ENCODE measurements around the gene E2F6.

E2F6 gene

DNA sequence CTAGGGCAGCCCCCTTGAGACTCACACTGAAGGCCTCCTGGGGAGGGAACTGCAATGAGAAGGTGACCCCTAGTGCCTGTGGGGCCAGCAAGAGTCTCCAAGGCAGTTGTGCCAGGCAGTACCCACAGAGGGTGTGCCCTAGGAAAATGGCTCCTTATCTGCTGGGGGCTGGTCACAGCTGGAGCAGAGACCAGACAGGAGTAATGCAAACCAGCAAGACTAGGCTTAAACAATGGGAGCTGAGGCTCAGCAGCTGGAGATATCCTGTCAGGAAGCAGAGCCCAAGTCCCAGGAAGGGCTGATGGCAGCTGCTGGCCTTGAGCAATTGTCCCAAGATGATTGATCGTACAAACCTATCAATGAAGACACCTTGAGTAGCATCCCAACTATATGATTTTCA is 26.8 kb upstream of the E2F6 start:
- DNase-seq: no peak

- no peak for DNase-seq
Observed at GRCh38 chr2:11492244-11492643, 26.3 kb upstream of the E2F6 start.

DNA sequence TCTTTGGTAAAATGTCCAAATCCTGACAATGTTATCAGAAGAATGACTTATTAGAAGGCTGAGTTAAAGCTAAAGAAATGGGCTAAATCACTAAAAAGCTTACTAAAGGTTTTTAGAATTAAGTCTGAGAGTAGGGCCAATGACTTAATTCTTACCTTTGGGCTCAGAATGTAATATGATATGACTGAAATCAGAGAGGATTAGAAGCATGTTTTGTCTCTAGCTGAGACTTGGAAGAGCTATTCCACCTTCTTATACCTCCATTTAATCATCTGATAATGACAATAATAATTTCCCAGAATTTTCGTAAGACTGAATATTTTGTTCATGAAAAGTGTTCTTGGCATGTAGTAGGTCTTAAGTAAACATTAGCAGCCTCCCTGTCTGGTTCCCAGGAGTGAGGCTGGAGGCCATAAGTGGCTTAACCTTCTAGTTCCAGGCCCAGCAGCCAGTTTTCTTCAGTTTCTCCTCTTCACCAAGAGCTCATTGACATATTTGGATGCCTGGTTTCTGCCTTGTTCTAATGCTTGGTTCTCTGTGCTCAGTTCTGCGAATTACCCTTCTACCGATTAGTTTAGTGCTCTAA is 25.5 kb upstream of the E2F6 start:
- DNase-seq: no peak

GRCh38 chr2:11490194-11490593 is 24.2 kb upstream of the E2F6 start:
- no peak for DNase-seq

DNA sequence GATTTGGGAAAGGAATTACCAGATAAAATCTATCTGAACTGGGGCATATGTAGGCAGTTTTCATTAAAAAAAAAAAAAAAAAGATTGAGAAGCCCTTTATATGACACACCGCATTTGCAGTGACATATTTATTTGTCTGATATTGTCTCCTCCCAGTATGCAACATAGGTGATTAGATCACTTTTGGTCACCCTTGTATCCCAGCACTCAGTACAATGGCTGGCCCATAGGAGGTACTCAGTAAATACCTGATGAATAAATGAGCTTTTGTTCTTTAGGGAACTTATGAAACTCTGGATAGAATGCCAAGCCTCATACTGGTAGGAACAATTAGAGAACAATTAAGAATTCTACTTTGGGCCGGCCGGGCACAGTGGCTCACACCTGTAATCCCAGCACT is 22.8 kb upstream of the E2F6 start:
- DNase-seq: no peak

GRCh38 chr2:11483806-11484617 is 18.1 kb upstream of the E2F6 start:
- DNase-seq: no peak

DNA sequence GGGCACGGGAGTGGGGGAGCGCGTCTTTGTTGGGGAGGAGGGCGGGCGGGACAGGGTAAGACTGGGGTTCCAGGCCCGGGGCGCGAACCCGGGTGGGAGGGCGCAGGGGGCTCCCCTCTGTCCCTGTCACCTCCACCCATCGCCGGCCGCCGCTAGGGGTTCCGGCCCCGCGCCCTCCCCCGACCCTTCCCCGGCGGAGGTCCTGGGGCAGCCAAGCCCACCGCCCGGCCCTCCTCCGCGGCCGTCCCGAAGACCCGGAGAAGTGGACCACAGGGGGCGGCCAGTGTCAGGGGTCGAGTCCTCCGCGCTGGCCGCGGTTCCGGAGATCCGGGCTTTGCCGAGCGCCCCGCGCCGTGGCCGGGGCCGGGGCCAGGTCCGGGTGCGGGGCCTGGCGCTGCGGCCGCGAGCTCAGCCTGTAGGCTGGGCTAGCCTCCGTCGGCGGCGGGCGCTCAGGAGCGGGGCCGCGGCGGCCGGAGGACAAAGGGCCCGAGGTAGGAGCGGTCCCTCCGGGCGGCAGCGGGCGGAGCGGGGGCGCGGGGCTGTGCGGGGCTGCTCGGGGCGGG is 16.6 kb upstream of the E2F6 start:
- DNase-seq: no peak

DNA sequence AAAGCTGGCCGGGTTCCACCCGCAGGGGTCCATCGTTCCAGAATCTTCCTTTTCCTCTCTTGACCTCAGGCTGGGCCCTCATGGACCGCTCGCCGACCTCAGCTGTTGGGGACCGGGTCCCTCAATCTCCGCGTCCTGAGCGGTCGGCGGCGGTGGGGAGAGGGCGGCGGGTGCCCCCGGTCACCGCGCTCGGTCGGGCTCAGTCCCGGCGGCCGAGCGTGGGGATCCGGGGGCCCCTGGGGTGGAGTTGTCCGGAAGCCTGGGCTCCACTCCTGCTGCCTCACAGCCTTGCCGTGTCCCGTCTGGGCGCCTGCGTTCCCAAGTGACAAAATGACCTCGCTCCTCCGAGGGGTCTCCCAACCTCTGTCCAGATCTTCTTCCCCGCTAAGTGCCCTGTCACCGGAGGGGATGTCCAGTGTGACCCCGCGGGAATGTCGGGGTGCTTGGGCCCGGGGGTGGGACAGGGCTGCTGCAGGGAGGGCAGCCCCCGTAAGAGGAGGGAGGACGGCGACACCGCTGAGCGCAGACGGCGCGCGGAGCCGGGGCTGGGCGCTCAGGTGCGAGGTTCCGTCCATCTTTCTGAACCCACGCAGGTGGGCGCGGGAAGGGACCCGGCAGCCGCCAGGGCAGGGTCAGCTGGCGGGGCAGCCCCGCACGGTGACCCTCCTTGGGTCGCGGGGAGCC is 16.0 kb upstream of the E2F6 start:
- no peak for DNase-seq

DNA sequence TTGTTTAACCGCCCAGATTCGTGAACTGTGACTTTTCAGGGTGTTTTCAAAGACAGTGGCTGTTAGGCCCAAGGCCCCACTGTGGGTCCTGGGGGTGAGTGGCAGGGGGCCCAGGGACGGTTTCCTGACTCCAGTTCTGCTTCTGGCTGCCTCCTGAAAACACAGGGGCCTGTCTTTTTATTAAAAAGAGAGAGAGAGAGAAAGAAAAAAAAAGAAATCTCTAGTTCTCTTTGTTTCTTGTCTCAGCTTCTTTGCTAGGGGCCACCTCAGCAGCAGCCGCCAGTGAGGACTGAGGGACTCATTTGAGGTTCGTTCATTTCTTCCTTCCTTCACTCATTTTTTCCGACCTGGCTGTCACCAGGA is 15.4 kb upstream of the E2F6 start:
- DNase-seq: no peak

DNA sequence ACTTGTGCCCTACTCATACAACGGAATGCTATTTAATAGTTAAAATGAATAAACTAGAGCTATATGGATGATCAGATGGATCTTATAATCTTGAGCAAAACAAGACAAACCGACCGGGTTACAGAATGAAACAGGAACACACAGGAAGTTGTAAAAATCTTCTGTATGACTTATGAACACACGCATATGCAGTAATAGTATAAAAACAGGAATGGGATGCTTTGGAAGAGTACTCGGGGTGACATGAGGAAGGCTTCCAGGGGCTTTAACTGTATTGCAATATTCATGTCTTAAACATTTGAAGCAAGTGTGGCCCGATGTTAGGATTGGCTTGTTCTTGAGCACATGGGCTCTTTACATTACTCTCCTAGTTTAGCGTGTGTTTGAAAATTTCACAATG is 14.9 kb upstream of the E2F6 start:
- no peak for DNase-seq

DNA sequence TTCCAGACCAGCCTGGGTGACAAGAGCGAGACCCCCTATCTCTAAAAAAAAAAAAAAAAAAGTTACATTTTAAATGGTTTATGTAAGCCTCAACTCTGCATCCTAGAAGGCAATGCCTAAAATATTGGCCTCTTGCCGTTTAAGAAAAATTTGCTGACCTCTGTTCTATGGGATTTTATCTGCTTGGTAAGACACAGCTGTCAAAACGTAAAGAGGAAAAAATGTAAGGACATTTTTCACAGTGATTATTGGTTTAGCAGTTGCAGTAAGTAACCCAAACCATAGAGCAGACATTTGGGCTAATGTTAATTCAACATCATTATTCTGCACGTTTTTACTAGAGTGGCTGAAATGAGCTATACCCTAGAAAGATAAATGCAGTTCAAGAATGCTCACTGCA is 14.4 kb upstream of the E2F6 start:
- no peak for DNase-seq

- DNase-seq: no peak
Observed at GRCh38 chr2:11478899-11479605, 13.1 kb upstream of the E2F6 start.

DNA sequence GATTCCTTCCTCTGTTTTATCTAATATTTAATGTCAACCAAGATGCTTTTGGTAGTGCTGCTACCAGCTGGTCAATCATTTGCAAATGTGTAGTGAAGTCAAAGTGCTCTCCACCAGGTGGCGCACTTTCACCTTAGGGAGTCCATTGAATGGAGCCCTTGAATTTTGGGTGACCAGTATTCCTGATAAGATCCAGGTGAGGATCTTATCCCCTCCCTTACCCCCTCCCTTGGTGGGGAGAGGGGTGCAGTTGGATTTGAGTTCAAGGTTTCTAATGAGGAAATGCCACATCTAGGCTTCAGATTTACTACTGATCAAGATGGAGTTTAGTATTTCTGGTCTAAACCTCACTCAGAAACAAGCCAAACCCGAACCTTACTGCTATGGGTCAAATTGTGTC is 12.0 kb upstream of the E2F6 start:
- peak; percentile 83 for DNase-seq

- no peak for DNase-seq
Observed at GRCh38 chr2:11473659-11474433, 7.9 kb upstream of the E2F6 start.

- DNase-seq: no peak
Observed at GRCh38 chr2:11467749-11468148, 1.8 kb upstream of the E2F6 start.

DNA sequence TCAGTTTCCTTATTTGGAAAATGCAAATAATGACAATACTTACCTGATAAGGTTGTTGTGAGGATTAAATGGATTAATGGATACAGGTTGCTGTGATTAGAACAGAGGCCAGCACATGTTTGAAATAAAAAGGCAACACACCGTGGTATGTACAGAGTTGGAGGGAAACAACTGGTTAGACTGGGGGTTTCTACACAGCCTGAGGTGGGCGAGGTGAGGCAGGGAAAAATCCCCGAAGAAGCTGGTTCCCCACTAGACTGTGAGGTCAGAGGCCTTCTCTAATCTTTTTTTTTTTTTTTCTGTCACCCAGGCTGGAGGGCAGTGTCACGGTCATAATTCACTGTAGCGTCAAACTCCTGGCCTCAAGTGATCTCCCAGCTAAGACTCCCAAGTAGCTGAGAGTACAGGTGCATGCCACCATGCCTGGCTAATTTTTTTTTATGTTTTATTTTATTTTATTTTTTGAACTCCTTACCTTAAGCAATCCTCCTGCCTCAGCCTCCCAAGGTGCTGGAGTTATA is 1.2 kb upstream of the E2F6 start:
- DNase-seq: no peak

- no peak for DNase-seq
Observed at GRCh38 chr2:11466307-11467128, 557 bp upstream of the E2F6 start.

GRCh38 chr2:11465110-11465484 is 864 bp downstream of the E2F6 start:
- DNase-seq: no peak

DNA sequence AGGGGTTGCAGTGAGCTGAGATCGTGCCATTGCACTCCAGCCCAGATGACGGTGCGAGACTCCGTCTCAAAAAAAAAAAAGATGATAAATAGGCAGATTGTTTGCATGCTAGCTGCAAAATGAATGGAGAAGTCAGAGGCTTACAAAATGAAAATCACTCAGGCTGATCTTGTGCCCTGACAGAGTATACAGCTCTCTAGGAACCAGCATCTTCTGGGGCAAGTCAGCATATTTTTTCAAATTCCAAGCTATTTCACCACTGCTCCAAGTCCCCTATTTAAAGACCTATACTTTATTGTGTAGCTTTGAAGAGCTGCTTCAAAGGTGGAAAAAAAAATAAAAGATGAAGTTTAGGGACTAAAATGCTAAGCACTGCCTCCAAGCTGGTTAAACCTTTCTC is 6.1 kb downstream of the E2F6 start:
- no peak for DNase-seq

GRCh38 chr2:11458753-11459152 is 7.2 kb downstream of the E2F6 start:
- DNase-seq: no peak

- no peak for DNase-seq
Observed at GRCh38 chr2:11457935-11458334, 8.0 kb downstream of the E2F6 start.

Data from effector CD4-positive, alpha-beta T cell (primary cell).